ENCODE measurements around the gene TBCK.

Gene TBCK

GRCh38 chr4:106353786-106354185 lies 37.8 kb upstream of the TBCK start:
- TF ChIP-seq CTCF (IDR thresholded peaks at IDR 0.05; ENCODE audit: insufficient read depth, missing control alignments): no peak
- no peak for DNase-seq (ENCODE audit: insufficient read length, low spot score)
- no peak for FAIRE-seq

GRCh38 chr4:106351016-106351415 lies 35.0 kb upstream of the TBCK start:
- no peak for TF ChIP-seq CTCF (IDR thresholded peaks at IDR 0.05; ENCODE audit: insufficient read depth, missing control alignments)
- no peak for FAIRE-seq
- DNase-seq (ENCODE audit: insufficient read length, low spot score): no peak

GRCh38 chr4:106347167-106347566 lies 31.2 kb upstream of the TBCK start:
- TF ChIP-seq CTCF (IDR thresholded peaks at IDR 0.05; ENCODE audit: insufficient read depth, missing control alignments): no peak
- DNase-seq (ENCODE audit: insufficient read length, low spot score) (no peak), FAIRE-seq (no peak)

- no peak for DNase-seq (ENCODE audit: insufficient read length, low spot score)
- FAIRE-seq: no peak
- no peak for TF ChIP-seq CTCF (IDR thresholded peaks at IDR 0.05; ENCODE audit: insufficient read depth, missing control alignments)
These were observed 28.6 kb upstream of the TBCK start for GRCh38 chr4:106344647-106344970.

GRCh38 chr4:106343865-106344646 lies 28.0 kb upstream of the TBCK start:
- peak; percentile 35 for FAIRE-seq
- DNase-seq (ENCODE audit: insufficient read length, low spot score): no peak
- no peak for TF ChIP-seq CTCF (IDR thresholded peaks at IDR 0.05; ENCODE audit: insufficient read depth, missing control alignments)

GRCh38 chr4:106340774-106341173 lies 24.8 kb upstream of the TBCK start:
- no peak for FAIRE-seq
- TF ChIP-seq CTCF (IDR thresholded peaks at IDR 0.05; ENCODE audit: insufficient read depth, missing control alignments): no peak

GRCh38 chr4:106339431-106339830 lies 23.4 kb upstream of the TBCK start:
- DNase-seq (ENCODE audit: insufficient read length, low spot score): no peak
- no peak for TF ChIP-seq CTCF (IDR thresholded peaks at IDR 0.05; ENCODE audit: insufficient read depth, missing control alignments)
- no peak for FAIRE-seq

More at GRCh38 chr4:106340774-106341173, 24.8 kb upstream of the TBCK start:
- no peak for DNase-seq (ENCODE audit: insufficient read length, low spot score)
